HepG2 (cell line): Measurements from ENCODE around the gene MATN1. TPM values are rescaled to one million over a fixed set of nuclear protein-coding genes. Genes with fewer than 3 reads are reported as not detected.

ENCODE experiments used
- ATAC-seq: fragments of 200-7000 bp; cut with Tn5 transposase; 3 replicates; pipeline ENCODE4 v1.9.1; 2020; ENCODE audit warnings: mild to moderate bottlenecking, moderate library complexity
- BruUV-seq: library from RNA; stranded (reverse); fragments of 400-500 nt; replicated peaks from 2 replicates; lab custom pipeline; 2021; lab: Mats Ljungman, UMichigan
- CTCF ChIA-PET: fragments of 300-600 bp; formaldehyde crosslinking; extraction: SDS; loops from one replicate; lab custom pipeline; 2021; ENCODE audit warnings: low total read pairs, inconsistent platforms, low intra/inter-chr PET ratio; lab: Yijun Ruan, JAX
- POLR2A ChIA-PET: fragments of 350-600 bp; sonication (Branson Sonifier 250); formaldehyde crosslinking; loops from one replicate; lab custom pipeline; 2020; ENCODE audit warnings: antibody characterized with exemption, inconsistent platforms; lab: Yijun Ruan, JAX
- DNase-seq: peaks from one replicate; pipeline ENCODE4 v3.0.0-alpha.2; 2015; ENCODE audit warnings: low spot score
- FAIRE-seq: peaks from 3 replicates; lab custom pipeline; 2011; peaks lifted over from hg19 to GRCh38; lab: Jason Lieb, UNC
- H2AFZ ChIP-seq: one replicate; pipeline ENCODE4 v1.6.1; 2011; ENCODE audit warnings: low read length, inconsistent platforms
- H3K27ac ChIP-seq: fragments of 300-600 bp; 3 replicates; pipeline ENCODE4 v1.8.0; 2011; ENCODE audit warnings: mixed run types, mild to moderate bottlenecking, mixed read lengths, low read length, inconsistent platforms; ENCODE audit not compliant: insufficient read depth; ENCODE audit errors: extremely low read length
- H3K27me3 ChIP-seq, 2 experiments: fragments of 200-600 bp in 1 of 2; 2 replicates in 1 of 2; 3 replicates in 1 of 2; pipeline versions ENCODE4 v1.6.0 to v1.8.0; 2011; ENCODE audit warnings: low read length in 2 of 2, mild to moderate bottlenecking in 2 of 2, moderate library complexity in 2 of 2, inconsistent platforms in 1 of 2; ENCODE audit not compliant: insufficient read depth in 2 of 2, control insufficient read depth in 1 of 2
- H3K36me3 ChIP-seq, 2 experiments: fragments of 200-600 bp in 1 of 2; replicated peaks in 1 of 2; 2 replicates in 1 of 2; 3 replicates in 1 of 2; pipeline versions ENCODE4 v1.5.1 to v1.8.0; 2011; ENCODE audit warnings: low read length in 2 of 2, inconsistent platforms in 1 of 2; ENCODE audit not compliant: insufficient read depth in 2 of 2, control insufficient read depth in 1 of 2
- H3K4me1 ChIP-seq: 2 replicates; pipeline ENCODE4 v1.5.1; 2012; ENCODE audit warnings: low read length, inconsistent platforms; ENCODE audit not compliant: insufficient read depth
- H3K4me2 ChIP-seq: 2 replicates; pipeline ENCODE4 v1.6.0; 2011; ENCODE audit warnings: low read depth, low read length, inconsistent platforms
- H3K4me3 ChIP-seq, 3 experiments: fragments of 200-600 bp in 1 of 3; sonication (generic), shearing (Covaris generic) in 1 of 3; replicated peaks in 1 of 3; 2 replicates each; pipeline ENCODE4 v1.5.1; 2011 to 2016; ENCODE audit warnings: low read length in 3 of 3, inconsistent platforms in 2 of 3, low read depth in 2 of 3, mild to moderate bottlenecking in 2 of 3, control low read depth in 1 of 3, mixed read lengths in 1 of 3; ENCODE audit not compliant: insufficient read depth in 1 of 3
- H3K79me2 ChIP-seq: one replicate; pipeline ENCODE4 v1.6.1; 2011; ENCODE audit warnings: low read length, inconsistent platforms; ENCODE audit not compliant: insufficient read depth
- H3K9ac ChIP-seq: 2 replicates; pipeline ENCODE4 v1.6.0; 2011; ENCODE audit warnings: mild to moderate bottlenecking, low read depth, low read length, inconsistent platforms; ENCODE audit not compliant: insufficient read depth
- H3K9me3 ChIP-seq: 2 replicates; pipeline ENCODE4 v1.5.1; 2012; ENCODE audit warnings: mild to moderate bottlenecking, low read length
- H4K20me1 ChIP-seq: 2 replicates; pipeline ENCODE4 v1.6.0; 2011; ENCODE audit warnings: inconsistent platforms, mild to moderate bottlenecking, low read length, moderate library complexity; ENCODE audit not compliant: insufficient read depth
- AGO2 ChIP-seq: fragments of 200-400 bp; formaldehyde crosslinking; optimal IDR thresholded peaks from 2 replicates; pipeline ENCODE3; 2017; ENCODE audit warnings: mild to moderate bottlenecking, low read depth, low read length, moderate library complexity
- ARNT2 ChIP-seq: sonication (generic); formaldehyde crosslinking; IDR thresholded peaks from 2 replicates; pipeline ENCODE4 v1.8.0; 2022; ENCODE audit warnings: mild to moderate bottlenecking, low read depth, missing genetic modification reagents, moderate library complexity
- CC2D1A ChIP-seq: sonication (generic); formaldehyde crosslinking; IDR thresholded peaks from 2 replicates; pipeline ENCODE4 v1.8.1; 2023; ENCODE audit warnings: mild to moderate bottlenecking, missing genetic modification reagents
- HDAC2 ChIP-seq: sonication (generic); formaldehyde crosslinking; IDR thresholded peaks from 2 replicates; pipeline ENCODE4 v1.4.0; 2020; ENCODE audit warnings: missing genetic modification reagents
- HOXA3 ChIP-seq: sonication (generic); formaldehyde crosslinking; IDR thresholded peaks from 2 replicates; pipeline ENCODE4 v1.5.0; 2020; ENCODE audit warnings: missing genetic modification reagents
- KMT2B ChIP-seq: IDR thresholded peaks from 2 replicates; pipeline ENCODE4 v1.6.1; 2016; ENCODE audit warnings: missing genetic modification reagents, missing compliant biosample characterization
- LRRFIP1 ChIP-seq: sonication (generic); formaldehyde crosslinking; conservative IDR thresholded peaks from 2 replicates; pipeline ENCODE4 v1.4.0; 2020; ENCODE audit warnings: missing genetic modification reagents
- NCOA5 ChIP-seq: sonication (generic); formaldehyde crosslinking; IDR thresholded peaks from 2 replicates; pipeline ENCODE4 v1.4.0; 2020; ENCODE audit warnings: missing genetic modification reagents
- NPAS2 ChIP-seq: sonication (generic); formaldehyde crosslinking; IDR thresholded peaks from 2 replicates; pipeline ENCODE4 v1.8.0; 2022; ENCODE audit warnings: mild to moderate bottlenecking, missing genetic modification reagents, borderline replicate concordance
- PLRG1 ChIP-seq: fragments of 450-650 bp; conservative IDR thresholded peaks from 2 replicates; pipeline ENCODE4 v1.6.1; 2016
- REXO4 ChIP-seq: sonication (generic); formaldehyde crosslinking; IDR thresholded peaks from 2 replicates; pipeline ENCODE4 v1.8.0; 2022; ENCODE audit warnings: missing genetic modification reagents, mild to moderate bottlenecking, borderline replicate concordance
- SRSF4 ChIP-seq: fragments of 200-400 bp; formaldehyde crosslinking; IDR thresholded peaks from one replicate; pipeline ENCODE4 v1.6.1; 2018; ENCODE audit warnings: mild to moderate bottlenecking, low read depth, low read length, moderate library complexity; ENCODE audit not compliant: poor library complexity, severe bottlenecking
- WIZ ChIP-seq: sonication (generic); formaldehyde crosslinking; IDR thresholded peaks from 2 replicates; pipeline ENCODE4 v1.5.1; 2020; ENCODE audit warnings: mild to moderate bottlenecking, missing genetic modification reagents
- ZNF10 ChIP-seq: sonication (generic); formaldehyde crosslinking; IDR thresholded peaks from 2 replicates; pipeline ENCODE4 v1.4.0; 2020; ENCODE audit warnings: mild to moderate bottlenecking, low read depth, missing genetic modification reagents, borderline replicate concordance
- ZNF101 ChIP-seq: sonication (generic); formaldehyde crosslinking; IDR thresholded peaks from 2 replicates; pipeline ENCODE4 v1.4.0; 2020; ENCODE audit warnings: mild to moderate bottlenecking, low read depth, missing genetic modification reagents, borderline replicate concordance
- ZNF138 ChIP-seq: sonication (generic); formaldehyde crosslinking; IDR thresholded peaks from 2 replicates; pipeline ENCODE4 v1.5.0; 2020; ENCODE audit warnings: mild to moderate bottlenecking, low read depth, missing genetic modification reagents
- ZNF180 ChIP-seq: sonication (generic); formaldehyde crosslinking; IDR thresholded peaks from 2 replicates; pipeline ENCODE4 v1.4.0; 2020; ENCODE audit warnings: low read depth, missing genetic modification reagents, borderline replicate concordance
- ZNF468 ChIP-seq: sonication (generic); formaldehyde crosslinking; IDR thresholded peaks from 2 replicates; pipeline ENCODE4 v1.8.0; 2022; ENCODE audit warnings: mild to moderate bottlenecking, moderate library complexity, missing genetic modification reagents
- WGBS: methylation state at CpG from one replicate; pipeline ENCODE4 v1.1.6; 2017; ENCODE audit warnings: low lambda C conversion rate; 5-methylcytosine and 5-hydroxymethylcytosine counted together
- in situ Hi-C: cut with HindIII; loops from 2 replicates; pipeline ENCODE4 v1.10.0; 2017; ENCODE audit warnings: low pct_unique_long_range_greater_than_20kb; ENCODE audit not compliant: extremely low pct_ligation_motif_present
- intact Hi-C: fragments of 100-400 bp; cut with micrococcal nuclease; formaldehyde crosslinking; loops from one replicate; pipeline ENCODE4 v1.10.0; 2022; ENCODE audit not compliant: unreplicated experiment
- polyA plus RNA-seq, 8 experiments: library from polyadenylated mRNA; depleted of rRNA in 3 of 8; stranded (reverse) in 7 of 8; unstranded in 1 of 8; fragments of >200 nt; fragmentation: Illumina TruSeq in 4 of 8; extraction: Trizol in 4 of 8; gene quantifications; 2 replicates each; pipeline versions ENCODE4 v1.2.1 to v1.2.3, GENCODE V29; 2011 to 2016; ENCODE audit warnings: low read depth in 4 of 8, missing spikeins in 1 of 8, mixed read lengths in 1 of 8; ENCODE audit not compliant: insufficient read depth in 1 of 8
- total RNA-seq, 5 experiments: library from RNA; depleted of rRNA; stranded (reverse); fragments of >200 nt; fragmentation: Illumina TruSeq; extraction: Trizol; gene quantifications; 2 replicates each; pipeline ENCODE4 v1.2.3, GENCODE V29; 2016; ENCODE audit warnings: low read depth in 1 of 5
- TF ChIP-seq, protein P1 (sequence below): IDR thresholded peaks from 2 replicates; pipeline ENCODE4 v1.6.1; 2012; ENCODE audit warnings: low read depth, low read length, improper control_type of control experiment
- TF ChIP-seq, protein P2 (sequence below), 2 experiments: sonication (generic) in 1 of 2; formaldehyde crosslinking in 1 of 2; IDR thresholded peaks; 2 replicates each; pipeline versions ENCODE4 v1.5.1 to v1.6.1; 2011 to 2020; ENCODE audit warnings: borderline replicate concordance in 1 of 2, low read depth in 1 of 2, low read length in 1 of 2, mild to moderate bottlenecking in 1 of 2, missing genetic modification reagents in 1 of 2, moderate library complexity in 1 of 2

MATN1 gene
- total and polyA plus RNA-seq, 2 of the 13 experiments (the other 11 are each of a cell fraction or from before 2014, with no cell fraction given): 0.04 to 0.05 TPM

DNA sequence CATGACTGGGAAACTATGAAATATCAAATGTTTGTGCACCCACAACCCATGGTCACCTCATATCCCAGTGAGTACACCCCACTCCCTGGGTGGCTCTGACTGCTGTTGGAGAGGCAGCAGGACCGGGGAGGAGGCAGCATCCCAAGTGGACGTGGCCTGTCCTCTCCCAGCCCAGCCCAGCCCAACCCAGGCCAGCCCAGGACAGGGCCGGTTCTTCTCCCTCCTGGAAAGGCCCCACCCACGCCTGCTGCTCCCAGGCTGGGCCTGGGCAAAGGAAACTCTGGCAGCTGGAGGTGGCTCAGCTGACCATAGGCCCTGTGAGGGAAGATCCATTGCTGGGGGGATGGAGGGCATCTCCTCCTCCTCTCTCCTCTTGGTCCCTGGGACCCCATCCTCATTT lies 19.1 kb downstream of the MATN1 start:
- CTCF ChIA-PET: no interaction called here

More for the DNA sequence above, 19.1 kb downstream of the MATN1 start:
- intact Hi-C loops: loop anchor here (10.0 kb wide), 1 partner anchor 1469 kb away; the partner anchor contains the start of genes MECR and PTPRU
- no peak for ATAC-seq
- no peak for FAIRE-seq
- Histone ChIP-seq H2AFZ (no peak overlapping the region), H3K4me1 (no peaks in the 10 kb centered on the region), H3K9me3 (no peaks in the 10 kb centered on the region), H3K27me3 (peaks cover 1 to 11% of the 10 kb centered on the region in 2 experiments; a peak in 2 of 5 replicates), H4K20me1 (no peaks in the 10 kb centered on the region), H3K4me3 (no peak overlapping the region), H3K9ac (no peak overlapping the region), H3K36me3 (no peaks in the 10 kb centered on the region), H3K79me2 (no peaks in the 10 kb centered on the region), H3K4me2 (no peak overlapping the region), H3K27ac (no peak overlapping the region)
- no TSS peak for BruUV-seq
- POLR2A ChIA-PET: no interaction called here
- DNase-seq: no peak
- 0% methylated on average over 2 of the region's 4 CpGs for WGBS
- in situ Hi-C loops: loop anchor here (10.0 kb wide), 2 partner anchors 299 to 909 kb away; no protein-coding TSS in a partner anchor
- TF ChIP-seq CC2D1A (CRISPR knock-in tag) (no peak), ZNF138 (no peak), ZNF101 (CRISPR knock-in tag) (no peak), HDAC2 (CRISPR knock-in tag) (no peak), ZNF468 (CRISPR knock-in tag) (no peak), PLRG1 (no peak), SRSF4 (no peak), REXO4 (CRISPR knock-in tag) (no peak), HOXA3 (no peak), LRRFIP1 (no peak), AGO2 (no peak), ARNT2 (CRISPR knock-in tag) (no peak), ZNF10 (CRISPR knock-in tag) (no peak), KMT2B (CRISPR knock-in tag) (no peak), NPAS2 (CRISPR knock-in tag) (no peak), ZNF180 (CRISPR knock-in tag) (no peak), WIZ (CRISPR knock-in tag) (no peak), NCOA5 (no peak)
- TF ChIP-seq, protein P1, sequence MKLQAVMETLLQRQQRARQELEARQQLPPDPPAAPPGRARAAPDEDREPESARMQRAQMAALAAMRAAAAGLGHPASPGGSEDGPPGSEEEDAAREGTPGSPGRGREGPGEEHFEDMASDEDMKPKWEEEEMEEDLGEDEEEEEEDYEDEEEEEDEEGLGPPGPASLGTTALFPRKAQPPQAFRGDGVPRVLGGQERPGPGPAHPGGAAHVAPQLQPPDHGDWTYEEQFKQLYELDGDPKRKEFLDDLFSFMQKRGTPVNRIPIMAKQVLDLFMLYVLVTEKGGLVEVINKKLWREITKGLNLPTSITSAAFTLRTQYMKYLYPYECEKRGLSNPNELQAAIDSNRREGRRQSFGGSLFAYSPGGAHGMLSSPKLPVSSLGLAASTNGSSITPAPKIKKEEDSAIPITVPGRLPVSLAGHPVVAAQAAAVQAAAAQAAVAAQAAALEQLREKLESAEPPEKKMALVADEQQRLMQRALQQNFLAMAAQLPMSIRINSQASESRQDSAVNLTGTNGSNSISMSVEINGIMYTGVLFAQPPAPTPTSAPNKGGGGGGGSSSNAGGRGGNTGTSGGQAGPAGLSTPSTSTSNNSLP: no peak
- TF ChIP-seq, protein P2, sequence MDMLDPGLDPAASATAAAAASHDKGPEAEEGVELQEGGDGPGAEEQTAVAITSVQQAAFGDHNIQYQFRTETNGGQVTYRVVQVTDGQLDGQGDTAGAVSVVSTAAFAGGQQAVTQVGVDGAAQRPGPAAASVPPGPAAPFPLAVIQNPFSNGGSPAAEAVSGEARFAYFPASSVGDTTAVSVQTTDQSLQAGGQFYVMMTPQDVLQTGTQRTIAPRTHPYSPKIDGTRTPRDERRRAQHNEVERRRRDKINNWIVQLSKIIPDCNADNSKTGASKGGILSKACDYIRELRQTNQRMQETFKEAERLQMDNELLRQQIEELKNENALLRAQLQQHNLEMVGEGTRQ (IDR thresholded peaks at IDR 0.05; ENCODE audit: low read depth, low read length): no peak
- TF ChIP-seq, protein P2 (CRISPR knock-in tag; IDR thresholded peaks at IDR 0.05; ENCODE audit: borderline replicate concordance): no peak
